Mammary epithelial cell (primary cell): Measurements from ENCODE around the gene ATP1A1.

Experiments
- EZH2 ChIP-seq: IDR thresholded peaks from 2 replicates; pipeline ENCODE4 v1.6.1; 2012; ENCODE audit warnings: low read length, inconsistent platforms, borderline replicate concordance
- TF ChIP-seq, protein P1 (sequence below), 2 donors: IDR thresholded peaks in 1 of 2; conservative IDR thresholded peaks in 1 of 2; 2 replicates each; pipeline ENCODE4 v1.5.1; 2011 to 2012; ENCODE audit warnings: inconsistent platforms in 2 of 2, low read length in 2 of 2, mild to moderate bottlenecking in 2 of 2, control low read depth in 1 of 2, low read depth in 1 of 2; ENCODE audit not compliant: insufficient read depth in 1 of 2; ENCODE audit errors: extremely low read depth in 1 of 2

DNA sequence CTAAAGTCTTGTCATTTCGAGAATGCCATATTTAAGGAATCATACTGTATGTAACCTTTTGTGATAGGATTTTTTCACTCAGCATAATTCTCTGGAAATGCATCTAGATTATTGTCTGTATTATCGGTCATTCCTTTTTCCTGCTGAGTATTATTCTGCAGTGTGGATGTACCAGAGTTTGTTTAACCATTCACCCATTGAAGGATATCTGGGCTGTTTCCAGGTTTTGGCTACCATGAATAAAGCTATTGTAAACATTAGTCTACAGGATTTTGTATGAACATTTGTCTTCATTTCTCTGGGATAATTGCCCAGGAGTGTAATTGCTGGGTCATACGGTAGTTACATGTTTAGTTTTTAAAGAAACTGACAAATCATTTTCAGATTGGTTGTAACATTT is 61.8 kb downstream of the ATP1A1 start:
- TF ChIP-seq, protein P1, sequence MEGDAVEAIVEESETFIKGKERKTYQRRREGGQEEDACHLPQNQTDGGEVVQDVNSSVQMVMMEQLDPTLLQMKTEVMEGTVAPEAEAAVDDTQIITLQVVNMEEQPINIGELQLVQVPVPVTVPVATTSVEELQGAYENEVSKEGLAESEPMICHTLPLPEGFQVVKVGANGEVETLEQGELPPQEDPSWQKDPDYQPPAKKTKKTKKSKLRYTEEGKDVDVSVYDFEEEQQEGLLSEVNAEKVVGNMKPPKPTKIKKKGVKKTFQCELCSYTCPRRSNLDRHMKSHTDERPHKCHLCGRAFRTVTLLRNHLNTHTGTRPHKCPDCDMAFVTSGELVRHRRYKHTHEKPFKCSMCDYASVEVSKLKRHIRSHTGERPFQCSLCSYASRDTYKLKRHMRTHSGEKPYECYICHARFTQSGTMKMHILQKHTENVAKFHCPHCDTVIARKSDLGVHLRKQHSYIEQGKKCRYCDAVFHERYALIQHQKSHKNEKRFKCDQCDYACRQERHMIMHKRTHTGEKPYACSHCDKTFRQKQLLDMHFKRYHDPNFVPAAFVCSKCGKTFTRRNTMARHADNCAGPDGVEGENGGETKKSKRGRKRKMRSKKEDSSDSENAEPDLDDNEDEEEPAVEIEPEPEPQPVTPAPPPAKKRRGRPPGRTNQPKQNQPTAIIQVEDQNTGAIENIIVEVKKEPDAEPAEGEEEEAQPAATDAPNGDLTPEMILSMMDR (conservative IDR thresholded peaks at IDR 0.05 in 1 of 2, IDR thresholded peaks at IDR 0.05 in 1 of 2; ENCODE audit: extremely low read depth in 1 of 2, insufficient read depth in 1 of 2, low read depth in 1 of 2, low read length in 2 of 2) = no peak
- no peak for TF ChIP-seq EZH2
